ENCODE measurements around the gene GNAS.
A peak's percentile ranks its signal among the peaks of the same experiment; 100 is the strongest.

The GNAS gene

DNA sequence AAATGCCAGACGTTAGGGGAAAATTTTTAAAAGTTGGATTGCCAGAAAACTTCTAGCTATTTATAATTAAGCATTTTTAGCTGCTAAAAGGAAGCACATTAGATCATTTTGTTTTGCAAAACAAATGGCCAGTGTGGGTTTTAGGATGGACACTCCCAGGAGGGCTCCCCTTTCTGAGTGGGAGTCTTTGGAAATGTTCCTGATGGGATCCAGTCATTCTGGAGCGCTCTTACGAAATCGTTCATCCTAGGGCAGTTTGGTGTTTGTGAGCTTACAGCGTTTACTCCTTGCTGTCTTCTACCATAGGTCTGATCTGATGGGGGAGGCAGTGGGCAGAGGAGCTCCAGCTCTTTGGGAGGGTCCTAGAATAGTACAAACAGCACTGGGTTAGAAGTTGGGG lies 14.7 kb downstream of the GNAS start:
- TF ChIP-seq, protein P1, sequence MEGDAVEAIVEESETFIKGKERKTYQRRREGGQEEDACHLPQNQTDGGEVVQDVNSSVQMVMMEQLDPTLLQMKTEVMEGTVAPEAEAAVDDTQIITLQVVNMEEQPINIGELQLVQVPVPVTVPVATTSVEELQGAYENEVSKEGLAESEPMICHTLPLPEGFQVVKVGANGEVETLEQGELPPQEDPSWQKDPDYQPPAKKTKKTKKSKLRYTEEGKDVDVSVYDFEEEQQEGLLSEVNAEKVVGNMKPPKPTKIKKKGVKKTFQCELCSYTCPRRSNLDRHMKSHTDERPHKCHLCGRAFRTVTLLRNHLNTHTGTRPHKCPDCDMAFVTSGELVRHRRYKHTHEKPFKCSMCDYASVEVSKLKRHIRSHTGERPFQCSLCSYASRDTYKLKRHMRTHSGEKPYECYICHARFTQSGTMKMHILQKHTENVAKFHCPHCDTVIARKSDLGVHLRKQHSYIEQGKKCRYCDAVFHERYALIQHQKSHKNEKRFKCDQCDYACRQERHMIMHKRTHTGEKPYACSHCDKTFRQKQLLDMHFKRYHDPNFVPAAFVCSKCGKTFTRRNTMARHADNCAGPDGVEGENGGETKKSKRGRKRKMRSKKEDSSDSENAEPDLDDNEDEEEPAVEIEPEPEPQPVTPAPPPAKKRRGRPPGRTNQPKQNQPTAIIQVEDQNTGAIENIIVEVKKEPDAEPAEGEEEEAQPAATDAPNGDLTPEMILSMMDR (conservative IDR thresholded peaks at IDR 0.05; ENCODE audit: low read depth) = no peak
- DNase-seq (ENCODE audit: low spot score) = no peak
- ChIA-PET POLR2A (ENCODE audit: low non-redundant PET) (interaction anchor here (0.7 kb wide), 1 partner anchor 8 kb away, joined by 3 read pairs; no protein-coding TSS in a partner anchor), CTCF (interaction anchor here (0.9 to 1.9 kb wide), 6 partner anchors 15 to 629 kb away, joined by 3 to 15 read pairs (median 4); partner anchors contain the start of gene GNAS)
- no peak overlapping the region for H3K27ac ChIP-seq

GRCh38 chr20:58868795-58869194 lies 16.3 kb downstream of the GNAS start:
- peak; percentile 57 for DNase-seq (ENCODE audit: low spot score)
- ChIA-PET CTCF (interaction anchor here (1.0 to 2.0 kb wide), 4 partner anchors 163 to 601 kb away, joined by 3 to 22 read pairs (median 10); partner anchors contain the start of gene ATP5F1E), POLR2A (ENCODE audit: low non-redundant PET) (no interaction called here)
- no peak overlapping the region for H3K27ac ChIP-seq
- TF ChIP-seq, protein P1 (conservative IDR thresholded peaks at IDR 0.05; ENCODE audit: low read depth) = peak; percentile 71

- DNase-seq (ENCODE audit: low spot score) = no peak
- TF ChIP-seq, protein P1 (conservative IDR thresholded peaks at IDR 0.05; ENCODE audit: low read depth) = no peak
- ChIA-PET CTCF (interaction anchor here (0.6 to 3.5 kb wide), 28 partner anchors 10 to 1173 kb away, joined by 3 to 40 read pairs (median 4); partner anchors contain the start of gene ATP5F1E), POLR2A (ENCODE audit: low non-redundant PET) (no interaction called here)
- no peak overlapping the region for H3K27ac ChIP-seq
Measured at GRCh38 chr20:58869662-58870227, 17.2 kb downstream of the GNAS start.

GRCh38 chr20:58870293-58871014 lies 17.9 kb downstream of the GNAS start:
- TF ChIP-seq, protein P1 (conservative IDR thresholded peaks at IDR 0.05; ENCODE audit: low read depth) = peak; percentile 99
- ChIA-PET POLR2A (ENCODE audit: low non-redundant PET) (no interaction called here), CTCF (interaction anchor here (0.6 to 3.5 kb wide), 33 partner anchors 9 to 1174 kb away, joined by 3 to 40 read pairs (median 3); partner anchors contain the start of gene ATP5F1E)
- no peak overlapping the region for H3K27ac ChIP-seq
- peak; percentile 92 for DNase-seq (ENCODE audit: low spot score)

DNA sequence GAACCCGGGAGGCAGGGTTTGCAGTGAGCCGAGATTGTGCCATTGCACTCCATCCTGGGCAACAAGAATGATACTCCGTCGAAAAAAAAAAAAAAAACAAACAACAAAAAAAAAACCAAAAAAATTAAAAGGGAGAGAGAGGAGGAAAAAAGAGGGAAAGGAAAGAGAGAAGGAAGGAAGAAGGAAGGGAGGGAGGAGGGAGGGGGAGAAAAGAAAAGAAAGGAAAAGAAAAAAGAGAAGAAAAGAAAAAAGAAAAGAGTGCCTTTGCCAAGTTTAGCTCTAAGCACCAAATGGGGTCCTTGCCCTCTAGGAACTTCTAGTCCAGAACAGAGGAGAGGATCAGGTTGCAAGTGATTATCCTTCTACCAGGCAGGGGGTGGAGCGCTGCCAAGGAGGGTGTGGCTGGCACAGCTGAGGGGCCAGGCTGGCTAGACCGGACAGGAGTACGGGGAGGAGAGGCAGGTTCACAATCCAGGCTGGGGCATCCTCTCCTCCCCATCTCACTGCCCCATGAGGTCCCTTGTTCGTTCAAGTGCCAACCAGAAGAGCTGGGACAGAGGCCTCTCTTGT lies 19.1 kb downstream of the GNAS start:
- TF ChIP-seq, protein P1 (conservative IDR thresholded peaks at IDR 0.05; ENCODE audit: low read depth) = no peak
- no peak overlapping the region for H3K27ac ChIP-seq
- DNase-seq (ENCODE audit: low spot score) = no peak
- ChIA-PET POLR2A (ENCODE audit: low non-redundant PET) (no interaction called here), CTCF (interaction anchor here (1.1 to 3.5 kb wide), 3 partner anchors 227 to 584 kb away, joined by 4 to 40 read pairs (median 7); no protein-coding TSS in a partner anchor)

DNA sequence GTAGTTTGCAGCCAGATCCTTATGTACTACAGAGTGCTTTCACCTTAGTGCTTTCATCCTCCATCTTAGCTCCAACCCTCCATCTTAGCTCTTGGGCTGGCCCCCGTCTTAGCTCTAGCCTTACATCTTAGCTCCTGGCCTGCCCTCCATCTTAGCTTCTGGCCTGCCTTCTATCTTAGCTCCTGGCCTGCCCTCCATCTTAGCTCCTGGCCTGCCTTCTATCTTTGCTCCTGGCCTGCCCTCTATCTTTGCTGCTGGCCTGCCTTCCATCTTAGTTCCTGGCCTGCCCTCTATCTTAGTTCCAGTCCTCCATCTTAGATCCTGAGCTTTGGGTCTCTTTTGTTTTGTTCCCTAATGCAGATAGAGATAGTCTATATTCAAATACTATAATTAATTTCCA lies 22.0 kb downstream of the GNAS start:
- POLR2A ChIA-PET (ENCODE audit: low non-redundant PET) = interaction anchor here (1.3 kb wide), 1 partner anchor 158 kb away, joined by 4 read pairs; the partner anchor contains the start of gene ATP5F1E

More for the DNA sequence above, 22.0 kb downstream of the GNAS start:
- TF ChIP-seq, protein P1 (conservative IDR thresholded peaks at IDR 0.05; ENCODE audit: low read depth) = no peak
- H3K27ac ChIP-seq = no peak overlapping the region
- CTCF ChIA-PET = interaction anchor here (0.5 to 1.0 kb wide), 9 partner anchors 10 to 1368 kb away, joined by 3 to 5 read pairs (median 3); partner anchors contain the start of gene ATP5F1E
- DNase-seq (ENCODE audit: low spot score) = no peak
